ENCODE results near the gene FNDC1.

GRCh38 chr6:159172091-159172491 lies 2.9 kb downstream of the FNDC1 start:
- TF ChIP-seq, protein P1, sequence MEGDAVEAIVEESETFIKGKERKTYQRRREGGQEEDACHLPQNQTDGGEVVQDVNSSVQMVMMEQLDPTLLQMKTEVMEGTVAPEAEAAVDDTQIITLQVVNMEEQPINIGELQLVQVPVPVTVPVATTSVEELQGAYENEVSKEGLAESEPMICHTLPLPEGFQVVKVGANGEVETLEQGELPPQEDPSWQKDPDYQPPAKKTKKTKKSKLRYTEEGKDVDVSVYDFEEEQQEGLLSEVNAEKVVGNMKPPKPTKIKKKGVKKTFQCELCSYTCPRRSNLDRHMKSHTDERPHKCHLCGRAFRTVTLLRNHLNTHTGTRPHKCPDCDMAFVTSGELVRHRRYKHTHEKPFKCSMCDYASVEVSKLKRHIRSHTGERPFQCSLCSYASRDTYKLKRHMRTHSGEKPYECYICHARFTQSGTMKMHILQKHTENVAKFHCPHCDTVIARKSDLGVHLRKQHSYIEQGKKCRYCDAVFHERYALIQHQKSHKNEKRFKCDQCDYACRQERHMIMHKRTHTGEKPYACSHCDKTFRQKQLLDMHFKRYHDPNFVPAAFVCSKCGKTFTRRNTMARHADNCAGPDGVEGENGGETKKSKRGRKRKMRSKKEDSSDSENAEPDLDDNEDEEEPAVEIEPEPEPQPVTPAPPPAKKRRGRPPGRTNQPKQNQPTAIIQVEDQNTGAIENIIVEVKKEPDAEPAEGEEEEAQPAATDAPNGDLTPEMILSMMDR (IDR thresholded peaks at IDR 0.05), result no peak
- TF ChIP-seq POLR2A (IDR thresholded peaks at IDR 0.05) (no peak), POLR2AphosphoS5 (IDR thresholded peaks at IDR 0.05) (no peak), EP300 (IDR thresholded peaks at IDR 0.05) (no peak)
